HepG2 (cell line): ENCODE data around the gene LRP2. TPM values are rescaled to one million over a fixed set of nuclear protein-coding genes. Genes with fewer than 3 reads are reported as not detected.
"Not testable (repeated sequence)": the region's sequence is repeated elsewhere in the genome, so short reads cannot be mapped to it uniquely, and the experiment has no call there.

Source experiments
- ATAC-seq: fragments of 200-7000 bp; cut with Tn5 transposase; 3 replicates; pipeline ENCODE4 v1.9.1; 2020; ENCODE audit warnings: mild to moderate bottlenecking, moderate library complexity
- BruUV-seq: library from RNA; stranded (reverse); fragments of 400-500 nt; replicated peaks from 2 replicates; lab custom pipeline; 2021; lab: Mats Ljungman, UMichigan
- CTCF ChIA-PET: fragments of 300-600 bp; formaldehyde crosslinking; extraction: SDS; loops from one replicate; lab custom pipeline; 2021; ENCODE audit warnings: low total read pairs, inconsistent platforms, low intra/inter-chr PET ratio; lab: Yijun Ruan, JAX
- POLR2A ChIA-PET: fragments of 350-600 bp; sonication (Branson Sonifier 250); formaldehyde crosslinking; loops from one replicate; lab custom pipeline; 2020; ENCODE audit warnings: antibody characterized with exemption, inconsistent platforms; lab: Yijun Ruan, JAX
- DNase-seq: peaks from one replicate; pipeline ENCODE4 v3.0.0-alpha.2; 2015; ENCODE audit warnings: low spot score
- FAIRE-seq: peaks from 3 replicates; lab custom pipeline; 2011; peaks lifted over from hg19 to GRCh38; lab: Jason Lieb, UNC
- H2AFZ ChIP-seq: one replicate; pipeline ENCODE4 v1.6.1; 2011; ENCODE audit warnings: low read length, inconsistent platforms
- H3K27ac ChIP-seq: fragments of 300-600 bp; 3 replicates; pipeline ENCODE4 v1.8.0; 2011; ENCODE audit warnings: mixed run types, mild to moderate bottlenecking, mixed read lengths, low read length, inconsistent platforms; ENCODE audit not compliant: insufficient read depth; ENCODE audit errors: extremely low read length
- H3K27me3 ChIP-seq, 2 experiments: fragments of 200-600 bp in 1 of 2; 2 replicates in 1 of 2; 3 replicates in 1 of 2; pipeline versions ENCODE4 v1.6.0 to v1.8.0; 2011; ENCODE audit warnings: low read length in 2 of 2, mild to moderate bottlenecking in 2 of 2, moderate library complexity in 2 of 2, inconsistent platforms in 1 of 2; ENCODE audit not compliant: insufficient read depth in 2 of 2, control insufficient read depth in 1 of 2
- H3K36me3 ChIP-seq, 2 experiments: fragments of 200-600 bp in 1 of 2; replicated peaks in 1 of 2; 2 replicates in 1 of 2; 3 replicates in 1 of 2; pipeline versions ENCODE4 v1.5.1 to v1.8.0; 2011; ENCODE audit warnings: low read length in 2 of 2, inconsistent platforms in 1 of 2; ENCODE audit not compliant: insufficient read depth in 2 of 2, control insufficient read depth in 1 of 2
- H3K4me1 ChIP-seq: 2 replicates; pipeline ENCODE4 v1.5.1; 2012; ENCODE audit warnings: low read length, inconsistent platforms; ENCODE audit not compliant: insufficient read depth
- H3K4me2 ChIP-seq: 2 replicates; pipeline ENCODE4 v1.6.0; 2011; ENCODE audit warnings: low read depth, low read length, inconsistent platforms
- H3K4me3 ChIP-seq, 3 experiments: fragments of 200-600 bp in 1 of 3; sonication (generic), shearing (Covaris generic) in 1 of 3; replicated peaks in 1 of 3; 2 replicates each; pipeline ENCODE4 v1.5.1; 2011 to 2016; ENCODE audit warnings: low read length in 3 of 3, inconsistent platforms in 2 of 3, low read depth in 2 of 3, mild to moderate bottlenecking in 2 of 3, control low read depth in 1 of 3, mixed read lengths in 1 of 3; ENCODE audit not compliant: insufficient read depth in 1 of 3
- H3K79me2 ChIP-seq: one replicate; pipeline ENCODE4 v1.6.1; 2011; ENCODE audit warnings: low read length, inconsistent platforms; ENCODE audit not compliant: insufficient read depth
- H3K9ac ChIP-seq: 2 replicates; pipeline ENCODE4 v1.6.0; 2011; ENCODE audit warnings: mild to moderate bottlenecking, low read depth, low read length, inconsistent platforms; ENCODE audit not compliant: insufficient read depth
- H3K9me3 ChIP-seq: 2 replicates; pipeline ENCODE4 v1.5.1; 2012; ENCODE audit warnings: mild to moderate bottlenecking, low read length
- H4K20me1 ChIP-seq: 2 replicates; pipeline ENCODE4 v1.6.0; 2011; ENCODE audit warnings: inconsistent platforms, mild to moderate bottlenecking, low read length, moderate library complexity; ENCODE audit not compliant: insufficient read depth
- WGBS: methylation state at CpG from one replicate; pipeline ENCODE4 v1.1.6; 2017; ENCODE audit warnings: low lambda C conversion rate; 5-methylcytosine and 5-hydroxymethylcytosine counted together
- in situ Hi-C: cut with HindIII; loops from 2 replicates; pipeline ENCODE4 v1.10.0; 2017; ENCODE audit warnings: low pct_unique_long_range_greater_than_20kb; ENCODE audit not compliant: extremely low pct_ligation_motif_present
- intact Hi-C: fragments of 100-400 bp; cut with micrococcal nuclease; formaldehyde crosslinking; loops from one replicate; pipeline ENCODE4 v1.10.0; 2022; ENCODE audit not compliant: unreplicated experiment
- polyA plus RNA-seq, 8 experiments: library from polyadenylated mRNA; depleted of rRNA in 3 of 8; stranded (reverse) in 7 of 8; unstranded in 1 of 8; fragments of >200 nt; fragmentation: Illumina TruSeq in 4 of 8; extraction: Trizol in 4 of 8; gene quantifications; 2 replicates each; pipeline versions ENCODE4 v1.2.1 to v1.2.3, GENCODE V29; 2011 to 2016; ENCODE audit warnings: low read depth in 4 of 8, missing spikeins in 1 of 8, mixed read lengths in 1 of 8; ENCODE audit not compliant: insufficient read depth in 1 of 8
- total RNA-seq, 5 experiments: library from RNA; depleted of rRNA; stranded (reverse); fragments of >200 nt; fragmentation: Illumina TruSeq; extraction: Trizol; gene quantifications; 2 replicates each; pipeline ENCODE4 v1.2.3, GENCODE V29; 2016; ENCODE audit warnings: low read depth in 1 of 5
- TF ChIP-seq, protein P1 (sequence below): sonication (generic); formaldehyde crosslinking; IDR thresholded peaks from 2 replicates; pipeline ENCODE4 v1.5.0; 2020; ENCODE audit warnings: mild to moderate bottlenecking, missing genetic modification reagents, borderline replicate concordance

The LRP2 gene
- total and polyA plus RNA-seq, 2 of the 13 experiments (the other 11 are each of a cell fraction or from before 2014, with no cell fraction given): 0.03 to 0.15 TPM

DNA sequence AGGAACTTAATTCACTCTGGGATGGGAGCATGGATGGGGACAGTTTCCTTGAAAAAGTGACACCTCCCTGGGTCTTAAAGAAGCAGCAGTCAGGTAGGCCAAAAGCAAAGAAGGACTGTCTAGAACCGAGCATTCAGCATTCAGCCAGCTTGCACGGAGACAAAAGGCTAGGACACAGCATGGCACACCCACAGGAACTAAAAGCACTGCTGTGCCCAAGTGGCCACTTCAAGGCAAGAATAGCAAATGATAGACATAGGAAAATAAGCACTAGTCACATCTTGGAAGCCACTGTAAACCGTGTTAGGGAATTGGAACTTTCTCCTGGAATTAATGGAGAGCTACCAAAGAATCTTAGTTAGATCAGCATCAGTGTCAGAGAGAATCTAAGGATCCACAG, 47.0 kb downstream of the LRP2 start (continued):
- TF ChIP-seq, protein P1, sequence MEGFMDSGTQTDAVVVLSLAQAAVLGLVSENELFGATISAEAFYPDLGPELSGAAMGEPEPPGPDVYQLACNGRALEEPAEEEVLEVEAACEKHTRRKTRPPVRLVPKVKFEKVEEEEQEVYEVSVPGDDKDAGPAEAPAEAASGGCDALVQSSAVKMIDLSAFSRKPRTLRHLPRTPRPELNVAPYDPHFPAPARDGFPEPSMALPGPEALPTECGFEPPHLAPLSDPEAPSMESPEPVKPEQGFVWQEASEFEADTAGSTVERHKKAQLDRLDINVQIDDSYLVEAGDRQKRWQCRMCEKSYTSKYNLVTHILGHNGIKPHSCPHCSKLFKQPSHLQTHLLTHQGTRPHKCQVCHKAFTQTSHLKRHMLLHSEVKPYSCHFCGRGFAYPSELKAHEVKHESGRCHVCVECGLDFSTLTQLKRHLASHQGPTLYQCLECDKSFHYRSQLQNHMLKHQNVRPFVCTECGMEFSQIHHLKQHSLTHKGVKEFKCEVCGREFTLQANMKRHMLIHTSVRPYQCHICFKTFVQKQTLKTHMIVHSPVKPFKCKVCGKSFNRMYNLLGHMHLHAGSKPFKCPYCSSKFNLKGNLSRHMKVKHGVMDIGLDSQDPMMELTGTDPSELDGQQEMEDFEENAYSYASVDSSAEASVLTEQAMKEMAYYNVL: no peak

DNA sequence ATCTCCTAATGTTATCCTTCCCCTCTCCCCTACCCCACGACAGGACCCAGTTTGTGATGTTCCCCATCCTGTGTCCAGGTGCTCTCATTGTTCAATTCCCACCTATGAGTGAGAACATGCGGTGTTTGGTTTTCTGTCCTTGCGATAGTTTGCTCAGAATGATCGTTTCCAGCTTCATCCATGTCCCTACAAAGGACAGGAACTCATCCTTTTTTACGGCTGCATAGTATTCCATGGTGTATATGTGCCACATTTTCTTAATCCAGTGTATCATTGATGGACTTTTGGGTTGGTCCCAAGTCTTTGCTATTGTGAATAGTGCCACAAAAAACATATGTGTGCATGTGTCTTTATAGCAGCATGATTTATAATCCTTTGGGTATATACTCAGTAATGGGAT, 54.0 kb downstream of the LRP2 start:
- BruUV-seq, ATAC-seq, POLR2A ChIA-PET, intact Hi-C loops, FAIRE-seq, H3K79me2 ChIP-seq, H3K9me3 ChIP-seq, CTCF ChIA-PET, H2AFZ ChIP-seq, H3K27ac ChIP-seq, H4K20me1 ChIP-seq, H3K4me3 ChIP-seq, H3K4me1 ChIP-seq, H3K9ac ChIP-seq, DNase-seq, in situ Hi-C loops, H3K4me2 ChIP-seq, H3K27me3 ChIP-seq, H3K36me3 ChIP-seq: not testable (repeated sequence)
- WGBS: 26% methylated on average over 5 of the region's 5 CpGs

DNA sequence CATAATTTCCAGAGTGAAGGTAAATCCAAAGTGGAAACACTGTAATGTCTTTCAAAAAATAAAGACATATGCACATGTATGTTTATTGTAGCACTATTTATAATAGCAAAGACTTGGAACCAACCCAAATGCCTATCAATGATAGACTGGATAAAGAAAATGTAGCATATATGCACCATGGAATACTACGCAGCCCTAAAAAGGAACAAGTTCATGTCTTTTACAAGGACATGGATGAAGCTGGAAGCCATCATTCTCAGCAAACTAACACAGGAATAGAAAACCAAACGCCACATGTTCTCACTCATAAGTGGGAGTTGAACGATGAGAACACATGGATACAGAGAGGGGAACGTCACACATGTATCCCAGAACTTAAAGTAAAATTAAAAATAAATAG, 57.6 kb downstream of the LRP2 start:
- ATAC-seq, intact Hi-C loops, H2AFZ ChIP-seq, H3K9ac ChIP-seq, H3K9me3 ChIP-seq, H4K20me1 ChIP-seq, CTCF ChIA-PET, POLR2A ChIA-PET, BruUV-seq, H3K4me3 ChIP-seq, DNase-seq, H3K36me3 ChIP-seq, H3K27me3 ChIP-seq, H3K79me2 ChIP-seq, in situ Hi-C loops, FAIRE-seq, H3K27ac ChIP-seq, H3K4me2 ChIP-seq, H3K4me1 ChIP-seq: not testable (repeated sequence)
- 26% methylated on average over 4 of the region's 4 CpGs for WGBS
